A549 (cell line): ENCODE measurements around the gene CYP24A1. TPM values are rescaled to one million over a fixed set of nuclear protein-coding genes. Genes with fewer than 3 reads are reported as not detected.

Experiments used
- ATAC-seq, 2 experiments: fragments of 200-7000 bp in 1 of 2; fragments of >200 bp in 1 of 2; cut with Nextera tagmentation in 1 of 2; cut with Tn5 transposase in 1 of 2; 3 replicates each; pipeline versions ENCODE4 v1.8.0 to v1.9.1; 2018 to 2020; ENCODE audit warnings: mild to moderate bottlenecking in 1 of 2, moderate library complexity in 1 of 2
- CTCF ChIA-PET: fragments of 300-600 bp; sonication (Branson Sonifier 250); formaldehyde crosslinking; extraction: SDS; loops from one replicate; lab custom pipeline; 2021; ENCODE audit warnings: antibody characterized with exemption, inconsistent platforms; lab: Yijun Ruan, JAX
- POLR2A ChIA-PET: fragments of 350-600 bp; formaldehyde crosslinking; extraction: SDS; loops from one replicate; lab custom pipeline; 2021; ENCODE audit warnings: antibody characterized with exemption, inconsistent platforms; lab: Yijun Ruan, JAX
- DNase-seq, 2 experiments: peaks; one replicate each; pipeline versions ENCODE4 v3.0.0 to v3.0.0-alpha.2; 2011 to 2016; ENCODE audit warnings: low read depth in 1 of 2, low spot score in 1 of 2
- FAIRE-seq: peaks from 2 replicates; lab custom pipeline; 2011; peaks lifted over from hg19 to GRCh38; lab: Jason Lieb, UNC
- H3K27ac ChIP-seq, 2 experiments: fragments of >200 bp; sonication (Bioruptor Twin); formaldehyde crosslinking; 3 replicates each; pipeline ENCODE4 v1.5.1; 2016 to 2017
- H3K4me1 ChIP-seq: fragments of >200 bp; sonication (Bioruptor Twin); formaldehyde crosslinking; 3 replicates; pipeline ENCODE4 v1.6.1; 2016
- H3K4me2 ChIP-seq: fragments of >200 bp; sonication (Bioruptor Twin); formaldehyde crosslinking; 3 replicates; pipeline ENCODE4 v1.6.1; 2016
- H3K4me3 ChIP-seq: fragments of >200 bp; sonication (Bioruptor Twin); formaldehyde crosslinking; 3 replicates; pipeline ENCODE4 v1.5.1; 2016
- H3K9me3 ChIP-seq: fragments of >200 bp; sonication (Bioruptor Twin); formaldehyde crosslinking; 3 replicates; pipeline ENCODE4 v1.6.1; 2016
- CBX8 ChIP-seq: fragments of 200-600 bp; sonication (generic); IDR thresholded peaks from 2 replicates; pipeline ENCODE4 v1.6.1; 2016
- CEBPB ChIP-seq, 2 experiments: fragments of >200 bp in 1 of 2; sonication (Bioruptor Twin) in 1 of 2; formaldehyde crosslinking in 1 of 2; IDR thresholded peaks; 2 replicates each; pipeline ENCODE4 v1.6.1; 2012 to 2016
- EHF ChIP-seq: fragments of 250-450 bp; sonication (Bioruptor Pico); IDR thresholded peaks from 2 replicates; pipeline ENCODE4 v1.5.0; 2020; ENCODE audit warnings: mild to moderate bottlenecking
- FOSB ChIP-seq: fragments of 250-450 bp; sonication (Bioruptor Pico); IDR thresholded peaks from 2 replicates; pipeline ENCODE4 v1.5.0; 2020; ENCODE audit warnings: mild to moderate bottlenecking, moderate library complexity
- FOSL2 ChIP-seq, 2 experiments: fragments of 450-650 bp in 1 of 2; fragments of >200 bp in 1 of 2; sonication (Bioruptor Twin) in 1 of 2; formaldehyde crosslinking; IDR thresholded peaks; 2 replicates each; pipeline versions ENCODE4 v1.5.0 to v1.6.1; 2016 to 2020; ENCODE audit warnings: mild to moderate bottlenecking in 1 of 2, moderate library complexity in 1 of 2
- FOXS1 ChIP-seq: fragments of 250-450 bp; sonication (Bioruptor Pico); IDR thresholded peaks from 2 replicates; pipeline ENCODE4 v1.5.0; 2020; ENCODE audit warnings: mild to moderate bottlenecking, moderate library complexity
- HEYL ChIP-seq: fragments of 250-450 bp; sonication (Bioruptor Pico); IDR thresholded peaks from 2 replicates; pipeline ENCODE4 v1.8.0; 2021; ENCODE audit warnings: mild to moderate bottlenecking, moderate library complexity
- HMGXB4 ChIP-seq: fragments of 250-450 bp; sonication (Bioruptor Pico); IDR thresholded peaks from 2 replicates; pipeline ENCODE4 v1.5.0; 2021; ENCODE audit warnings: mild to moderate bottlenecking, moderate library complexity, borderline replicate concordance
- HOXB5 ChIP-seq: fragments of 250-450 bp; sonication (Bioruptor Pico); IDR thresholded peaks from 2 replicates; pipeline ENCODE4 v1.5.0; 2020; ENCODE audit warnings: mild to moderate bottlenecking, moderate library complexity
- JUN ChIP-seq, 2 experiments: fragments of >200 bp; sonication (Bioruptor Twin); formaldehyde crosslinking; IDR thresholded peaks; 2 replicates in 1 of 2; 3 replicates in 1 of 2; pipeline ENCODE4 v1.6.1; 2016 to 2017
- KDM1A ChIP-seq: fragments of 200-600 bp; sonication (generic); IDR thresholded peaks from 2 replicates; pipeline ENCODE4 v1.6.1; 2016; ENCODE audit warnings: low read depth, mild to moderate bottlenecking
- KDM5A ChIP-seq: fragments of 200-600 bp; sonication (generic); IDR thresholded peaks from 2 replicates; pipeline ENCODE4 v1.6.1; 2016; ENCODE audit warnings: antibody characterized with exemption, mild to moderate bottlenecking
- PBX3 ChIP-seq: IDR thresholded peaks from 2 replicates; pipeline ENCODE4 v1.6.1; 2012
- RARB ChIP-seq: fragments of 250-450 bp; sonication (Bioruptor Pico); IDR thresholded peaks from 2 replicates; pipeline ENCODE4 v1.8.0; 2021; ENCODE audit warnings: mild to moderate bottlenecking, moderate library complexity
- RCOR1 ChIP-seq: fragments of 150-350 bp; IDR thresholded peaks from 2 replicates; pipeline ENCODE4 v1.6.1; 2014; ENCODE audit warnings: antibody characterized with exemption, low read length, low read depth
- RNF2 ChIP-seq: fragments of 200-600 bp; sonication (generic); IDR thresholded peaks from 2 replicates; pipeline ENCODE4 v1.6.1; 2016; ENCODE audit warnings: low read depth, mild to moderate bottlenecking, antibody characterized with exemption, moderate library complexity, borderline replicate concordance
- SMC3 ChIP-seq: fragments of >200 bp; sonication (Bioruptor Twin); formaldehyde crosslinking; IDR thresholded peaks from 3 replicates; pipeline ENCODE4 v1.6.1; 2018; ENCODE audit warnings: inconsistent platforms
- TFCP2L1 ChIP-seq: fragments of 250-450 bp; sonication (Bioruptor Pico); IDR thresholded peaks from 2 replicates; pipeline ENCODE4 v1.5.0; 2021; ENCODE audit warnings: mild to moderate bottlenecking
- TP53 ChIP-seq: fragments of 250-450 bp; sonication (Bioruptor Pico); IDR thresholded peaks from 2 replicates; pipeline ENCODE4 v1.5.0; 2021; ENCODE audit warnings: mild to moderate bottlenecking, moderate library complexity
- ZFP36 ChIP-seq: fragments of 450-650 bp; IDR thresholded peaks from 2 replicates; pipeline ENCODE4 v1.6.1; 2014; ENCODE audit warnings: borderline replicate concordance; ENCODE audit not compliant: partially characterized antibody
- WGBS: methylation state at CpG from one replicate; pipeline ENCODE4 v1.1.6; 2017; ENCODE audit errors: missing lambda C conversion rate; 5-methylcytosine and 5-hydroxymethylcytosine counted together
- polyA plus RNA-seq, 4 experiments: library from polyadenylated mRNA; depleted of rRNA in 3 of 4; stranded (reverse); fragments of >200 nt; fragmentation: RNase III in 1 of 4; extraction: RNeasy Plus Mini Kit Qiagen cat#74134 plus additional on column Dnase treatment in 1 of 4; gene quantifications; 2 replicates in 3 of 4; 3 replicates in 1 of 4; pipeline ENCODE4 v1.2.3, GENCODE V29; 2011 to 2017
- TF ChIP-seq, protein P1 (sequence below): fragments of 250-450 bp; sonication (Bioruptor Pico); IDR thresholded peaks from 2 replicates; pipeline ENCODE4 v1.5.0; 2020; ENCODE audit warnings: low read depth, mild to moderate bottlenecking, moderate library complexity
- TF ChIP-seq, protein P2 (sequence below): fragments of 150-350 bp; IDR thresholded peaks from 2 replicates; pipeline ENCODE4 v1.6.1; 2014; ENCODE audit warnings: low read depth, mild to moderate bottlenecking, low read length
- TF ChIP-seq, protein P3 (sequence below): fragments of >200 bp; sonication (Bioruptor Twin); formaldehyde crosslinking; IDR thresholded peaks from 3 replicates; pipeline ENCODE4 v1.6.1; 2016

CYP24A1 gene
- polyA plus RNA-seq, 2 of the 4 experiments (the other 2 are of a cell fraction) = 722 to 1,617 TPM

DNA sequence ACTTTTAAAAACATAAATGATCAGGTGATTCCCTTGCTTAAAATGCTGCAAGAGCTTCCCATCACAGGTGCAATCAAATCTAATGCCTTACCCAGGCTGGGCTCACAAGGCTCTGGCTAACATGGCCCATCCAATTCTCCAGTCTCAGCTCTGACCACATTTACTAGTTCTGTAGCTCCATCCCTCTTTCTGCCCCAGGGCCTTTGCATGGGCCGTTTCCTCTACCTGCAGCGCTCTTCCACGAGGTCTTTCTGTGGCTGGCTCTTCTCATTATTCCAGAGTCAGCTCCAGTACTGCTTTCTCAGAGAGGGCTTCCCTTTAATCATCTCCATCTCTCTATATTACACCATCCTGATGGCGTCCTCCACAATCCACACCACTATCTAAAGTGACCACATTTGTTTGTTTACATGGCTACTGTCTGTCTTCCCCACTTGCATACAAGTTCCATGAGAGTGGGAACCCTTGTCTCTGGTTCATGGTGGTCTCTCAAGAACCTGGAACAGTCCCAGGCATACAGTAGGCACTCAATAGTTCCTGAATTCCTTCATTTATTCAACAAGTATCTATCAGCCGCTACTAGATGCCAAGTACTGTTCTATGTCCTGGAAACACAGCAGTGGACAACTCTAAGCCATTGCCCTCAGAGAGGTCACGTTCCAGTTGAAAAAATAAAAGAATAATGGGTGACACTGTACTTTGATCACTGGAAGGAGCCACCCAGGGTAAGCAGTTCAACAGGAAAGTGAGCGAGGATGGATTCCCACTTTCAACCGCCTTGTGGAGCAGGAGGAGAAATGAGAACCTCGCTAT is 12.6 kb downstream of the CYP24A1 start:
- Histone ChIP-seq H3K4me3 (peak overlapping the region; percentile 20; the same call in 2 of the 3 replicates), H3K27ac (peak overlapping the region; percentile 93 to 100), H3K4me1 (peaks cover 100% of the 10 kb centered on the region), H3K9me3 (no peaks in the 10 kb centered on the region), H3K4me2 (peak overlapping the region; percentile 93)
- ChIA-PET POLR2A (interaction anchor here (0.9 to 5.0 kb wide), 7 partner anchors 11 to 58 kb away, joined by 3 to 69 read pairs (median 8); partner anchors contain the start of gene CYP24A1), CTCF (interaction anchor here (1.4 to 10.4 kb wide), 8 partner anchors 9 to 65 kb away, joined by 3 to 97 read pairs (median 10); partner anchors contain the start of gene PFDN4)
- FAIRE-seq = no peak
- peak in 1 of 2 experiments; percentile 74 for DNase-seq
- ATAC-seq = peak; percentile 20 to 30; a peak in 5 of 6 replicates
- 47% methylated on average over 9 of the region's 9 CpGs for whole genome bisulfite sequencing
- peak; percentile 26; the same call in 1 of the 2 replicates for TF ChIP-seq RARB (CRISPR knock-in tag)
- no peak for TF ChIP-seq SMC3
- no peak for TF ChIP-seq CBX8
- no peak for TF ChIP-seq HEYL
- peak; percentile 58 for TF ChIP-seq FOSB
- no peak for TF ChIP-seq ZFP36
- TF ChIP-seq HMGXB4 (CRISPR knock-in tag) = peak; percentile 81
- peak; percentile 21; the same call in 1 of the 2 replicates for TF ChIP-seq TFCP2L1
- 0 out of 4 replicates have a peak, but pooled peaks of 1 of the 2 experiments have one; percentile 2 for TF ChIP-seq CEBPB (IDR thresholded peaks at IDR 0.05)
- TF ChIP-seq HOXB5 = peak; percentile 46; the same call in 1 of the 2 replicates
- no peak for TF ChIP-seq FOXS1 (CRISPR knock-in tag)
- TF ChIP-seq, protein P1, sequence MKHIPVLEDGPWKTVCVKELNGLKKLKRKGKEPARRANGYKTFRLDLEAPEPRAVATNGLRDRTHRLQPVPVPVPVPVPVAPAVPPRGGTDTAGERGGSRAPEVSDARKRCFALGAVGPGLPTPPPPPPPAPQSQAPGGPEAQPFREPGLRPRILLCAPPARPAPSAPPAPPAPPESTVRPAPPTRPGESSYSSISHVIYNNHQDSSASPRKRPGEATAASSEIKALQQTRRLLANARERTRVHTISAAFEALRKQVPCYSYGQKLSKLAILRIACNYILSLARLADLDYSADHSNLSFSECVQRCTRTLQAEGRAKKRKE (CRISPR knock-in tag) = no peak
- TF ChIP-seq EHF (CRISPR knock-in tag) = peak; percentile 11; the same call in 1 of the 2 replicates
- peak in 1 of 2 experiments; percentile 64; a peak in 3 of 5 replicates for TF ChIP-seq JUN (IDR thresholded peaks at IDR 0.05)
- peak; percentile 64; the same call in 1 of the 2 replicates for TF ChIP-seq TP53
- TF ChIP-seq, protein P2, sequence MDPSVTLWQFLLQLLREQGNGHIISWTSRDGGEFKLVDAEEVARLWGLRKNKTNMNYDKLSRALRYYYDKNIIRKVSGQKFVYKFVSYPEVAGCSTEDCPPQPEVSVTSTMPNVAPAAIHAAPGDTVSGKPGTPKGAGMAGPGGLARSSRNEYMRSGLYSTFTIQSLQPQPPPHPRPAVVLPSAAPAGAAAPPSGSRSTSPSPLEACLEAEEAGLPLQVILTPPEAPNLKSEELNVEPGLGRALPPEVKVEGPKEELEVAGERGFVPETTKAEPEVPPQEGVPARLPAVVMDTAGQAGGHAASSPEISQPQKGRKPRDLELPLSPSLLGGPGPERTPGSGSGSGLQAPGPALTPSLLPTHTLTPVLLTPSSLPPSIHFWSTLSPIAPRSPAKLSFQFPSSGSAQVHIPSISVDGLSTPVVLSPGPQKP = no peak
- TF ChIP-seq, protein P3, sequence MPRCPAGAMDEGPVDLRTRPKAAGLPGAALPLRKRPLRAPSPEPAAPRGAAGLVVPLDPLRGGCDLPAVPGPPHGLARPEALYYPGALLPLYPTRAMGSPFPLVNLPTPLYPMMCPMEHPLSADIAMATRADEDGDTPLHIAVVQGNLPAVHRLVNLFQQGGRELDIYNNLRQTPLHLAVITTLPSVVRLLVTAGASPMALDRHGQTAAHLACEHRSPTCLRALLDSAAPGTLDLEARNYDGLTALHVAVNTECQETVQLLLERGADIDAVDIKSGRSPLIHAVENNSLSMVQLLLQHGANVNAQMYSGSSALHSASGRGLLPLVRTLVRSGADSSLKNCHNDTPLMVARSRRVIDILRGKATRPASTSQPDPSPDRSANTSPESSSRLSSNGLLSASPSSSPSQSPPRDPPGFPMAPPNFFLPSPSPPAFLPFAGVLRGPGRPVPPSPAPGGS = 0 out of 3 replicates have a peak, but pooled peaks have one; percentile 13
- 0 out of 2 replicates have a peak, but pooled peaks have one; percentile 42 for TF ChIP-seq PBX3
- TF ChIP-seq RNF2 = no peak
- TF ChIP-seq FOSL2 (IDR thresholded peaks at IDR 0.05) = no peak
- 0 out of 2 replicates have a peak, but pooled peaks have one; percentile 7 for TF ChIP-seq FOSL2 (CRISPR knock-in tag; IDR thresholded peaks at IDR 0.05)
- TF ChIP-seq RCOR1 = no peak
- 0 out of 2 replicates have a peak, but pooled peaks have one; percentile 40 for TF ChIP-seq KDM1A
- no peak for TF ChIP-seq KDM5A
